Right lobe of liver (tissue), 4 donors: ENCODE results near the gene ARSI.

ENCODE experiments used
- POLR2A ChIP-seq: fragments of 450-650 bp; IDR thresholded peaks from one replicate; pipeline ENCODE4 v1.6.1; 2017; ENCODE audit warnings: antibody characterized with exemption, mild to moderate bottlenecking
- TF ChIP-seq, protein P1 (sequence below), 4 donors: fragments of 200-600 bp in 3 of 4; fragments of 450-650 bp in 1 of 4; IDR thresholded peaks; one replicate each; pipeline versions ENCODE4 v1.5.1 to v1.8.0; 2016 to 2022; ENCODE audit warnings: antibody characterized with exemption in 4 of 4, mild to moderate bottlenecking in 2 of 4
- donor health status: DM: no; HTN: no; CAD: no.
- donor health status: DM: no; HTN: no; CAD: no.
- donor health status: DM: no; HTN: yes; CAD: no.

DNA sequence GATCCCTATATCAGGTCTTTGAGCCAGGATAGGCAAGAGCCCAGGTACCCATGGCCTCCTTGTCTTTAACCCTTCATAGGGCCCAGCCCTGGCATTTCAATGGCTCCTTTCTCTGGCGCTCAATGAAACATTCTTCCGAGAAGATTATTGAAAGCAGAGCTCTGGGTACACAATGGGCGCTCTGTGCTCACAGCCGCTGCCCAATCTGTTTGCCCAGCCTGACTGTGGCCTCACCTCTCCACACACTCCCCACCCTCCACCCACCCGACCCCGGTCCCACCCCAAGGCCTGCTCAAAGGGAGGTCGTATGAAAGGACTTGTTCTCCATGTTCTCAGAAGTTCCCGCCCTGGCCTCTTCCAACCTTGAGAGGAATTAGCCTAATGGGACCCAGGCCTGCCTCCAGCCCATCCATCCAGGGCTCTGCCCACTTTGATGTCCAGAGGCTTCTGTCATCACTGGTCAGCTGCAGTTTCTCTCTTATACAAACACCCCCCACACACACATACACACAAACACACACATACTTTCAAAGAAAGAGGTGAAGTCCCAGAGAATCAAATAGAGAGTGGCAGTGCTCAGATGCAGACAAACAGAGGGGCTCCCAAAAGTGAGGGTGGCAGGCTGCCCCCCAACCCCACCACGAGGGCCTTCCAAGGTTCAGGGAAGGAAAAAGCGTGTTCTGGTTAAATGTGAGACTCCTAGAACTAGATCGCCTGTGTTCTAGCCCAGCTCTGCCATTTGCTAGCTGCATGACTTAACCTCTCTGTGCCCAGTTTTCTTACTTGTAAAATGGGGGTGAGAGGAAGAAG is 5.1 kb upstream of the ARSI start:
- TF ChIP-seq, protein P1, sequence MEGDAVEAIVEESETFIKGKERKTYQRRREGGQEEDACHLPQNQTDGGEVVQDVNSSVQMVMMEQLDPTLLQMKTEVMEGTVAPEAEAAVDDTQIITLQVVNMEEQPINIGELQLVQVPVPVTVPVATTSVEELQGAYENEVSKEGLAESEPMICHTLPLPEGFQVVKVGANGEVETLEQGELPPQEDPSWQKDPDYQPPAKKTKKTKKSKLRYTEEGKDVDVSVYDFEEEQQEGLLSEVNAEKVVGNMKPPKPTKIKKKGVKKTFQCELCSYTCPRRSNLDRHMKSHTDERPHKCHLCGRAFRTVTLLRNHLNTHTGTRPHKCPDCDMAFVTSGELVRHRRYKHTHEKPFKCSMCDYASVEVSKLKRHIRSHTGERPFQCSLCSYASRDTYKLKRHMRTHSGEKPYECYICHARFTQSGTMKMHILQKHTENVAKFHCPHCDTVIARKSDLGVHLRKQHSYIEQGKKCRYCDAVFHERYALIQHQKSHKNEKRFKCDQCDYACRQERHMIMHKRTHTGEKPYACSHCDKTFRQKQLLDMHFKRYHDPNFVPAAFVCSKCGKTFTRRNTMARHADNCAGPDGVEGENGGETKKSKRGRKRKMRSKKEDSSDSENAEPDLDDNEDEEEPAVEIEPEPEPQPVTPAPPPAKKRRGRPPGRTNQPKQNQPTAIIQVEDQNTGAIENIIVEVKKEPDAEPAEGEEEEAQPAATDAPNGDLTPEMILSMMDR (IDR thresholded peaks at IDR 0.05), result no peak
- no peak for TF ChIP-seq POLR2A
